HG03460 (cell line): ENCODE data around the gene MGARP.
A peak's percentile ranks its signal among the peaks of the same experiment; 100 is the strongest.
"Not testable (repeated sequence)": the region's sequence is repeated elsewhere in the genome, so short reads cannot be mapped to it uniquely, and the experiment has no call there.

Experiments
- ATAC-seq: cut with Tn5 transposase; IDR thresholded peaks from one replicate; pipeline ENCODE4 v1.9.1; 2021; ENCODE audit not compliant: unreplicated experiment

The MGARP gene

DNA sequence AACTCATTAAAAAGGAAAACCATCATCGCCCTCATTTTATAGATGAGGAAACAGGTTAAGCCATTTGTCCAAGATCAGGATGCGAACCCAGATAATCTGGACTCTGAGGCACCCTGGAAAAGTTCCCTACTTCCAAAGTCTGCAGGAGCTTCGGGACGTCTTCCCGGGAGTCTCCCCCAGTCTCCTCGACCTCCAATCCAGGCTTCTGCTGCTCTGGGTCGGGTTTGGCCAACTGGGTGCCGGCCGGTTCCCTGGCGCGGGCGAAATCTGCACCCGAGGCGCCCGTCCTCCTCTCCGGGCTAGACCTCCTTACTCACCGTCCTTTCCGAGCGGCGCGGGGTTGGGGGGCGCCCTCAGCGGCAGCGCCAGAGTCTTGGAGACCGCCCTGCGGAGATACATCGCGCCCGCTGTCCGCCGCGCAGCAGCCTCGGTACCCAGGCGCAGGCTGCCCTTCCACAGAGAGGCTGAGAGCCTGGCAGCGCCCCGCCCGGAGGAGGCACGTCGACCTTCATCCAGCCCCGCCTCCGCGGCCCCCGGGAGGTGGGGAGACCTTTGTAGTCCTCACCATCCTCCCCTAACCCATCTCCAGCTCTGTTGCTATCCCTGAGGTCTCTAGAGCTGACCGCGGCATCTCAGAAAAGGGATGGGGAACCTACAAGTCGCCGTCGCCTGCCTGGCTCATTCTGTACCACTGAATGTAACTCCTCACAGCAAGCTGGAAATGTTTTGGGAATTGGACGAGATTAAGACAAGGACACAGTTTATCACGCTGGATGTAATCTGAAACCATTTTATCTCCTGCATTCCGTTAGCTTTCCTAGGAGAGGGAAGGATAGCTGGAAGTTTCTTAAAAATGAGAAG, at the start of gene MGARP:
TSS of gene MGARP (minus strand) at position 466 of the 861 bp plus-strand sequence. CDS start at position 399, 67 bp downstream.
- ATAC-seq, result no peak

DNA sequence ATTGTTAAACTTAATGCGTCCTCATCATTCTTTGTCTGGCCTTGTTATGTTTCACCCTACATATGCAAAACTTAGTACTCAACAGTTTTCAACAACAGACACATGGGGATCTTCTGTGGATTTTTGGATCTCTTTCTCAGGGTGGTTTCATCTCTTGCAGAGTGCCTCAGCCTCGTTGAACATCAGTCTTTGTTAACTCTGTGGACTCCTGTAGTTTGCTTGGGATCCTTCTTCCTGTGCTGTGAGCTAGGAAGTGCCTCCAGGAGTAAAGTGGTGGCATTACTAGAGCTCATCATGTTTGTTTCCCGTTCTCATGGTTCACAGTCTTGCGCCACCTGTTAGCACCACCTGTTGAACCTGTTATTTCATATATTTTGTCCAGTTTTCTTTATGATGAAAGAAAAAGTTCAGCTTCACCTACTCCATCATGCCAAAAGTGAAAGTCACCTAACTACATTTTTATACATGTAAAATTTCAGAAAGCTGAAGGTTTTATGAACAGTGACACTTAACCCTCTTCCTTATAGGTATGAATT, 49.7 kb upstream of the MGARP start:
- ATAC-seq, result no peak

DNA sequence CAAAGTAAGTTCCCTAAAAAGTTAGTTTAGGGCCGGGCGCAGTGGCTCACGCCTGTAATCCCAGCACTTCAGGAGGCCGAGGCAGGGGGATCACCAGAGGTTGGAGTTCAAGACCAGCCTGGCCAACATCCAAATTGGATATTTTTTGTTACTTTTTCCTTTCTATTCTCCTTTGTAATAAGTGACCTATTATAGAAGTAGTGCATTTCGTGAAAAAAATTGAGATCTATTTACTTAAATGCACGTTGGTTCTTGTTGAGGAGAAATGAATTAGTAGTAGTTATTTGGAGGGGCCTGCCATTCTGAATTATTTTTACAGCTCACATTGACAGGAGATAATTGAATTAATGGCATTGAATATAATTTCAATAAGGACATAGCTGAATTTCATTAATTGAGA, 44.6 kb upstream of the MGARP start:
- ATAC-seq, result no peak

DNA sequence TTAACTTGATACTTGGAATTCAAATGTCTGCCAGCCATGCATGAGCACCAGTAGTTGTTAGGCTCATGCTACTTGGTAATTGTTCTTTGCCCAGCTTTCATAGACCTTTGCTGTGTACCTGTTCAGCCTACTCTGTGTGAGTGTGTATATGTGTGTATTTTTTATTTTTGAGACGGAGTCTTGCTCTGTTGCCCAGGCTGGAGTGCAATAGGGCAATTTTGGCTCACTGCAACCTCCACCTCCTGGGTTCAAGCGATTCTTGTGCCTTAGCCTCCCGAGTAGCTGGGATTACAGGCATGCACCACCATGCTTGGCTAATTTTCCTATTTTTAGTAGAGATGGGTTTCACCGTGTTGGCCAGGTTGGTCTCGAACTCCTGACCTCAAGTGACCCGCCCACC, 42.5 kb upstream of the MGARP start:
- ATAC-seq, result not testable (repeated sequence)

DNA sequence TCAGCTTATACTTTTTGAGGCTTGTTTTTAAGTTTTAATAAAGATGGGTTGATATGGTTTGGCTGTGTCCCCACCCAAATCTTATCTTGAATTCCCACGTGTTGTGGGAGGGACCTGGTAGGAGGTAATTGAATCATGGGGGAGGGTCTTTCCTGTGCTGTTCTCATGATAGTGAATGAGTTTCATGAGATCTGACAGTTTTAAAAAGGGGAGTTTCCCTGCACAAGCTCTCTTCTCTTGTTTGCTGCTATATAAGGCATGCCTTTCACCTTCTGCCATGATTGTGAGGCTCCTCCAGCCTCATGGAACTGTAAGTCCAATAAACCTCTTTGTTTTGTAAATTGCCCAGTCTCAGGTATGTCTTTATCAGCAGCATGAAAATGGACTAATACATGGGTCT, 42.0 kb upstream of the MGARP start:
- ATAC-seq, result not testable (repeated sequence)

DNA sequence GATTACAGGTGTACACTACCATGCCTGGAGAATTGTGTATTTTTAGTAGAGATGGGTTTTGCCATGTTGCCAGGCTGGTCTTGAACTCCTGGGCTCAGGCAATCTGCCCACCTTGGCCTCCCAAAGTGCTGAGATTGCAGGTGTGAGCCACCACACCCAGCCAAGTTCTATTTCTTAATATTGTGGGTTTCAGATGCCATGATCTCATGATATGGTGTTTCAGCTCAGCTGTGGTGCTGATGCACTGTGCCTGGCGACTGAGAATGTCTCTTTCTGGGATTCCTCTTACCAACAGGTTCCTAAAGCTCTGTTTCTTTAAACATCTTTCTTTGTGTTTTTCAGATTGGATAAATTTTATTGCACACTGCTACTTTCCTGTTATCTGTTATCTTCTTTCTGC, 39.5 kb upstream of the MGARP start:
- no peak for ATAC-seq

DNA sequence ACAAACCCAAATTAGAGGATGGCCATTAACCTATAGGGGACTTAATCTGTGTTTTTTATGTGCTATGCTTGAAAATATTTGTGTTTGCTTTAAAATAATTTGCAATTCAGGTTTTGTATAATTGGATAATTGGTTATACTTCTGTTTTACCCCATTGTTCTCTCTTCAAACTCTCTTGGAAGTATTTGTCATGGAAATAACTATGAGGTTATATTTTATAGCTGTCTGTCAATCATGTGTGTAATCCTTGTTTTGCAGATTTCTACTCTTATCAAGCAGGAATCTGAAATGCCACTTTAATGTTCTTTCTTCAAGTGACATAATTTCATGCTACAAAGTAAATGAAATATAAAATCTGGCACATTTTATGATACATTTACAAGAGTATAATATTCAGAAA, 37.6 kb upstream of the MGARP start:
- no peak for ATAC-seq

DNA sequence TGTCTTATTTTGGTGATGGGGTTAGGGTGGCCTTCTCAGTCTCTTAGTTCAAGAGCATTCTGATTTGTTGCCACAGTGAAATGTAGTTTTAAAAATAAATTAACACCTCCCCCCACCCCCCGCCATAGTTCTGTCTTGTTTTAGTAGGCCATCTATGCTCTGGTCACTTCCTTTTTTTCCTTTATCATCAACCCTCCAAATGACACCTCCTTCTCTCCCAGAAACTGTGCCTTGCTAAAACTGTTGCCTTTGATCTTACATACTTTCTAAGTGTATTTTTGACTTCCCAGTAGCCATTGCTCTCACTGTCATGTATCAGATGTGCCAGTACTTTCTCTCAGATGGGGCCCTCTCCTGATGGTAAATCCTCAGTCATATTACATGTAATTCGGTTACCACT, 36.7 kb upstream of the MGARP start:
- ATAC-seq, result no peak

DNA sequence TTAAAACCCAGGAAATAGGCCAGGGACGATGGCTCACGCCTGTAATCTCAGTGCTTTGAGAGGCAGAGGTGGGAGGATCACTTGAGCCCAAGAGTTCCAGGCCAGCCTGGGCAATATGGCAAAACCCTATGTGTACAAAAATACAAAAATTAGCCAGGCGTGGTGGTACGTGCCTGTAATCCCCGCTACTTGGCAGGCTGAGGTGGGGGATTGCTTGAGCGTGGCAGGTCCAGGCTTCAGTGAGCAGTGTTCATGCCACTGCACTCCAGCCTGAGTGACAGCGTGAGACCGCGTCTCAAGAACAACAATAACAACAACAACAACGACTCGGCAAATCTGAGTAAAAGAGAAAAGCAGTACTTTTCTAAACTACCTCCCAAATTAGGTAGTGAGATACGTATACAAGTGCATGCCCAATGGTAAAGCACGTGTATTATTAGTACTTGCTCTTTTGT, 35.2 kb upstream of the MGARP start:
- ATAC-seq, result peak; percentile 78

DNA sequence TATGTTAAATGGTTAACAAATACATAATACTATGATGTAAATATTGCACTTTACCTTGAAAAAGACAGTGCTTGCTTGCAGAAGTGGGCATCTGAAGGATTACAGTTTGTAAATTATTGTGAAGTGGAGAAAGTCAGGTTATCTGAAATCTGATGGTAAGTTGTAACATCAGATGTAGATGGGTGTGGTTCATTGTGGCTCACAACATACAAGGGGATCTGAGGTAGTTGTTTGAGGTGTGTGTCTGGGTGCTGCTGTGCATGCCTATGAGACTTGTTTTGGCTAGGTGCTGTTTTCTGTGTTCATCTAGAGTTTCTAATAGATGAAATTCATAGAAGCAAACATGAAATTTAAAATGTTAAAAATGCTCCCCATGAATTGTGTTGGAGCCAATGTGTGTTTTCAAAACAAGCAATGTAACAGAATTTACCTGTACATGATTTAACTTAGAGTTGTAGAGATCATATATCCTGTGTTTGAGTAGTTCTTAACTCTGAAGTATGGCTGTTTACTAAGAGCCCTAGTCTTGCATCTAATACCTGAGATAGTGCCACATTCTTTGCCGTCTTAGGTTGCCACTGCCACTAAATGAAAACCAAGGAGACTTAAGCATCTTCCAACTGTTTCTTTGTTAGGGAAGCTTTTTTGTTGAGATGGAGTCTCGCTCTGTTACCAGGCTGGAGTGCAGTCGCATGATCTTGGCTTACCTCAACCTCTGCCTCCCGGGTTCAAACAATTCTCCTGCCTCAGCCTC, 34.2 kb upstream of the MGARP start:
- no peak for ATAC-seq

DNA sequence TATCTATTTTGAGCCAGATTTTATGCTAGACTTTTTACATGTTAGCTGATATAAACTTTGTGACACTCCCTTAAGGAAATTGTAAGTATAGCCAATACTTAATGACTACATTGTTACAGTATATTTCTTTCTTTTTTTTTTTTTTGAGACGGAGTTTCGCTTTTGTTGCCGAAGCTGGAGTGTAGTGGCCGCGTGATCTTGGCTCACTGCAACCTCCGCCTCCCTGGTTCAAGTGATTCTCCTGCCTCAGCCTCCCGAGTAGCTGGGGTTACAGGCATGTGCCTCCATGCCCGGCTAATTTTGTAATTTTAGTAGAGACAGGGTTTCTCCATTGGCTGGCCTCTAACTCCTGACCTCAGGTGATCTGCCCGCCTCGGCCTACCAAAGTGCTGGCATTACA, 33.4 kb upstream of the MGARP start:
- not testable (repeated sequence) for ATAC-seq

DNA sequence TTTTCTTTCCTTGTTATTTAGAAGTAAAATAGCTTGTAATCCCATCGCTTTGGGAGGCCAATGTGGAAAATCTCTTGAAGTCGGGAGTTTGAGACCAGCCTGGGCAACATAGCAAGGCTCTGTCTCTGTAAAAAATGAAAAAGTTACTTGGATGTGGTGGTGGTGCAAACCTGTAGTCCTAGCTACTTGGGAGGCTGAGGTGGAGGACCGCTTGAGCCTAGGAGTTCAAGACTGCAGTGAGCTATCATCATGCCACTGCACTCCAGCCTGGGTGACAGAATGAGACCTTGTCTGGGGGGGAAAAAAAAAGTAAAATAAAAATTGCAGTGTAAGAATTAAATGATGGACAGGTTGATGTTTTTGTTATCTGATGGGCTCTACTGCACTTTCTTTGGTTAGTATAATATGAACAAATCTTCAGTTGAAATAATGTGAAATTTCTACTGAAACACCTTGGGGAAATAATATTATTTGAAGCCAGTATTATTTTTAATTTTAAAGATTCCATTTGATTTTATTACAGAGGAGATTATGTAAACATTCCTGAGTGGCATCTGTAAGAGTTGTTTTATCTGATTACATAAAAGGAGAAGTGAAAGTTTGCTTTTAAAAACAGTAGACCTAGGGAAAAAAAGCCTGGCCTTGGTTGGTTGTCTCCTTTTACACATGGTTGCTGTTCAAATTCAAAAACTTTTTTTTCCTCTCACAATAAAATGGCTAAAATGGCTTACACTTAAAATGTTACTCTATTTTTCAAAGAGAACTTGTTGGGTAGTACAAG, 32.7 kb upstream of the MGARP start:
- no peak for ATAC-seq

DNA sequence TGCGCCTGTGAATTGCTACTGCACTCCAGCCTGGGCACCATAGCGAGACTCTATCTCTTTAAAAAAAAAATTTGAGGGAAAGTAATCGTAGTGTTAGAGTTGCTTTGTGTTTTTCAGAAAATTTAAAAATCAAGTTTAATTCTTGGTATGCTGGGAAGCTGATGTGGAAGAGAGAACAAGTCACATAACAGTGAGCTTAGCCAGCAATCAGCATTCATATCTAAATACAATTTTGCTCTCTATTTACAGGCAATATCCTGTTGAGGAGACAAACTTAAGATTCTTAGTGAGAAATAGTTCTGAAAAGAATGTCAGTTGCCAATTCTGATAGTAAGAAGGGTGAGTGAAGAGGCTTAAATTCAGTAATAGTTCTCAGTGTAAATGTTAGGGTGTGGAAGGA, 31.9 kb upstream of the MGARP start:
- no peak for ATAC-seq

DNA sequence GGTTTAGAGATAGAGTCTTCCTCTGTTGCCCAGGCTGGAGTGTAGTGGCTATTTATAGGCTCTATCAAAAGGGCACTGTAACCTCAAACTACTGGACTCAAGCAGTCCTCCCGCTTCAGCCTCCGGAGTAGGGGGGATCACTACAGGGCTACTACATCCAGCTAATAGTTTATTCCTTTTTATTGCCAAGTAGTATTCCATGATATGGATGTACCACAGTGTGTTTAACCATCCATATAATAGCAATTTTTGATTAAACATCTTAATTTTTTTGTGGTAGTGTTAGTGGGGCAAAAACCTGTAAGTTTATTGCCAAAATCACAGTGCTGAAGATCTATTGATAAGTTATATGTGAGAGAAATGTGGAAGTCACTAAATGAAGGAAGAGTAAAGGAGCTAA, 24.9 kb upstream of the MGARP start:
- no peak for ATAC-seq

DNA sequence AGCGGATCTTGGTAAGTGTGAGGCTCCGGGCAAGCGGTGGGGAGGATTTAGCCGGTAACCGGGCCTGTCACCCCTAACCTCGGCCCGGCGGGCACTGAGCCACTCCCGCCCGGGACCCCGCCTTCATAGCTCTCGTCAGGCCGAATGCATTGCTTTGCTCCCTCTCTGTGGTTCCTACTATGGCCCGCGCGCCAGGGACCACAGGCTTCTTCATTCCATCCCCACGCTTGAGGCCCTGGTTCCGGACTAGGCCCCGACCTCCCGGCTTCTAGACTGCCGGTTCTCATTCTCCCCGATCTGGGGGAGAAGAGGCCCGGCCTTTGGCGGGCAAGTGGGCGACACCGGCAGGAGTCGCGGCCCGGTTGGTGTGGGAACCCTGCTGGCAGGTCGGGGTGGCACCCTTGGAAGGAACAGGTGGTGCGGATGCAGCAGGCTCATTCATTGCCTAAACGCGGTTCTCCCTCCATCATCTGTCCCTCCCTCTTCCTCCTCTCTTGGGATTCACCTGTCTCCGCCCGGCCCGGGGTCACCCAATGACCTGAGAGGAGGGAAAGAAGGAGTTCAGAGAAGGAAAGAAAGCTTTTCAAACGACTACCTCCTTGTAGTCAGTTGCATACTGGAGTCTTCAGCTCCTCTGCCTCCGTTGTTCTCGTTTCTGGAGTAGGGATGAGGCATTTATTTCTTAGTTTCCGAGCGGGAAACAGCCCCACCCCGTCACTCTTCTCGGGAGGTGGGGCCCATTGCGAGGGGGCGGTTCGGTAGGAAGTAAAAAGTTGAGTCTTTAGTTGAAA, 22.0 kb upstream of the MGARP start, which contains the start of gene NDUFC1:
TSS of gene NDUFC1 (minus strand) at position 657 of the 791 bp plus-strand sequence. CDS start 6,679 bp downstream, outside the sequence.
- peak; percentile 38 for ATAC-seq

DNA sequence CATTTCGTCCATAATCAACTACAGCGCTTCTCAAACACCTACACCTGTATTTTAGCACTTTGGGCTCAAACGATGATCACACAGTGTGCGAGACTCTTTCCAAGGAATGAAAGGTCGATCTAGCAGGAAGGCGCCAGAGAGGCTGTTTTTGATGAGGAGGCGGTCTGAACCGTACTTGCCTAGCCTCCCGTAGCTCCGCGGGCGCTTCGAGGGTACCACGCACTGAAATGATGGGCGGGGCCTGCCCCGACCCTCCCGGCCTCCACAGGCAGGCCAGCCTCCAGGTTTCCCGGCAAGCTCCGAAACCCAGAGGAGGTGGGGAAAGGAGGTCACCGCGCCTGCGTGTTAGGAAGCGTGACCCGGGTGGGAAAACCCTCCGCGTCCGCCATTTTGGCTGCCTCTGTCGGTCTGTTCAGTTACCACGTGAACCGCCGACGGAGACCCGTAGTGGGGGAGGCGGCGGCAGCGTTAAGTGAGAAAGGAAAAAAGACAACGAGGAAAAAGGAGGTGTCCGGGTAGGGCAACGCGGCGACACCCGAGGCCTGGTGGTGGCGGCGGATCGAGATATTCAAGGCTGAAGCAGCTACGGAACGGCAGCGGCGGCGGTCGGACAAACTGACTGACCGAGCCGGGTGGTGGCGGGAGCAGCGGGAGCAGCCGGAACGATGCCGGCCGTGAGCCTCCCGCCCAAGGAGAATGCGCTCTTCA, 21.2 kb upstream of the MGARP start, which contains the start of gene NAA15:
TSS of gene NAA15 (plus strand) at position 393 of the 708 bp plus-strand sequence. CDS start at position 666, 273 bp downstream.
- peak; percentile 82 for ATAC-seq

DNA sequence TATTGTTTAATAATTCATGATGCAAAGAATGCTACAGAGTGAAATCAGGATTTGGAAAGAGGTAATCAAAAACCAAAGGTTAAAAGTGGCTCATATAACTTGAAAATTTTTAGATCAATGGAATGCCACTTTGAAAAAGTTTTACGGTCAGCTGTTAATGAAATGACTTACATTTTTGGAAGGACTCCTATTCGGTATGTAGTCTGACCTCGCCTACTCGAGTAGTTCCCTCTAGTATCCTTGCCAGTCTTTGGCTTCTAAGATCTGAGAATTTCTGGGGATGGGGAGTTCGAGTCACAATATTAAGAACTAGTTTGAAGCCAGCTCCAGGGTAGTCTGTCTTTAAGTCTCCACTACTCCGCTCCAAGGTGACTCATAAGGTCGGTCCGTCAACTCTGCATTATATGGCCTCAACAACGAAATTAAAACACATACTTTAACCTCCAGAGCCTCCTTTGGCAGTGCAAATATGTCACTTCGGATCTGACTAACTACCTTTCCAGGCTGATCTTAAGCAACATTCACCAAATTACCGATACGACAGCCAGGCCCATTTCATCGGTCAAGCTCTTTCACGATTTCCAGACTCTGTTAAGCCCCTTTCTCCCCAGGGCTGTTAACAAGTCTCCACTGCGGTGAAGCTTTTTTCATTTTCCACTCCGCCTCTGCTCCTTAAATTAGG, 20.5 kb upstream of the MGARP start:
- ATAC-seq, result peak; percentile 4

DNA sequence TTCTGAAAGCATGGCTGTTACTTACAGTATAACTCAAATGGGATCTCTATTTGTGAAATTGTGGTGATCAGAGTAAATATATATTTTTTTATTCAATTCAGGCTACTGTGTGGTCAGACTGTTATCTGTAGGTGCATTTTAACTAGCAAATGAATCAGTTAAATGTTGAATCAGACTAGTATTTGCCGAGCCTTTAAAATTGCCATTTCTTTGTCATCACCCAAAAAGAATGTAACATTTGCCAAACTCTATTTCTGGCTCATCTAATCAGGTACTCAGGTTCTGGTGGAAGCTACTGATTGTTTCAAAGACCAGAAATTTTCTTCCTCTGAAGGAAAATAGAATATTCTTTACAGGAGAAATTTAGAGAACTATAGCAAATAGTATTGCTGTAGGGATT, 19.5 kb upstream of the MGARP start:
- ATAC-seq, result no peak

DNA sequence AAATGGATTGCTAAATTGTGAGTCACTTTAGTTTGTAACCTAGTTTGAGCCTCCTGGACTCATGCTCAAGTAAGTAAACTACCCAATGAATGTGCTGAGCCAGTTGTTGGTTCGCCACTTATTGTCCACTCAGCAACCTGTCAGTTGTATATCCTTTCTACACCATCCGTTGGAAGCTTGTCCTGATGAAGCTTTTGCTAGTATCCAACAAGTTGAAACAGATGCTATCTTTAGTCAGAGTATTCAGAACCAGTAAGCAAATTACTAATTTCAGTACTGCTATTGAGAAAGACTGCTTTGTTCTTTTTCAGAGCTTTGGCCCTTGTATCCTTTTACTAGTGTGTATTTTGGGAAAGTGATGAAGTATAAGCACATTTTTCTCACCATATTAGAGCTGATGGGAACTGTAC, 17.0 kb upstream of the MGARP start:
- ATAC-seq, result no peak
